Endothelial cell (in vitro differentiated cells): ENCODE data around the gene BHLHE23. TPM values are rescaled to one million over a fixed set of nuclear protein-coding genes. Genes with fewer than 3 reads are reported as not detected.

Source experiments
- DNase-seq: peaks from one replicate; pipeline ENCODE4 v3.0.0; 2021; ENCODE audit warnings: low spot score
- H3K27ac Mint-ChIP-seq: one replicate; pipeline ENCODE4 v1.8.0; 2021; ENCODE audit warnings: mixed read lengths, inconsistent platforms; ENCODE audit not compliant: unreplicated experiment
- H3K27me3 Mint-ChIP-seq: one replicate; pipeline ENCODE4 v1.8.0; 2021; ENCODE audit warnings: mild to moderate bottlenecking, moderate library complexity, mixed read lengths, inconsistent platforms; ENCODE audit not compliant: unreplicated experiment
- H3K36me3 Mint-ChIP-seq: one replicate; pipeline ENCODE4 v1.8.0; 2021; ENCODE audit warnings: mild to moderate bottlenecking, low read depth, mixed read lengths, inconsistent platforms; ENCODE audit not compliant: unreplicated experiment
- H3K4me1 Mint-ChIP-seq: one replicate; pipeline ENCODE4 v1.8.0; 2021; ENCODE audit warnings: mild to moderate bottlenecking, mixed read lengths, inconsistent platforms; ENCODE audit not compliant: unreplicated experiment
- H3K4me3 Mint-ChIP-seq: one replicate; pipeline ENCODE4 v1.8.0; 2021; ENCODE audit warnings: mild to moderate bottlenecking, mixed read lengths, inconsistent platforms; ENCODE audit not compliant: unreplicated experiment
- H3K9me3 Mint-ChIP-seq: one replicate; pipeline ENCODE4 v1.8.0; 2021; ENCODE audit warnings: mixed read lengths, inconsistent platforms; ENCODE audit not compliant: unreplicated experiment
- total RNA-seq: library from RNA; stranded (reverse); fragmentation: NEBNext Ultra II Directional; extraction: Animal tissue kit (Norgen Biotek cat#: 25700); gene quantifications from one replicate; pipeline ENCODE4 v1.2.1, GENCODE V29; 2021; ENCODE audit not compliant: unreplicated experiment
- TF ChIP-seq, protein P1 (sequence below): fragments of 200-600 bp; sonication (generic); IDR thresholded peaks from one replicate; pipeline ENCODE4 v1.5.0; 2021; ENCODE audit warnings: antibody characterized with exemption; ENCODE audit not compliant: unreplicated experiment

BHLHE23 gene
- total RNA-seq, 1 donor from 2014 or later: not detected

- no peak for DNase-seq
- Mint-ChIP-seq H3K4me1 (peaks cover 4% of the 10 kb centered on the region), H3K4me3 (no peak overlapping the region), H3K9me3 (no peaks in the 10 kb centered on the region), H3K27ac (no peak overlapping the region), H3K36me3 (peaks cover 8% of the 10 kb centered on the region), H3K27me3 (peaks cover 23% of the 10 kb centered on the region)
- TF ChIP-seq, protein P1, sequence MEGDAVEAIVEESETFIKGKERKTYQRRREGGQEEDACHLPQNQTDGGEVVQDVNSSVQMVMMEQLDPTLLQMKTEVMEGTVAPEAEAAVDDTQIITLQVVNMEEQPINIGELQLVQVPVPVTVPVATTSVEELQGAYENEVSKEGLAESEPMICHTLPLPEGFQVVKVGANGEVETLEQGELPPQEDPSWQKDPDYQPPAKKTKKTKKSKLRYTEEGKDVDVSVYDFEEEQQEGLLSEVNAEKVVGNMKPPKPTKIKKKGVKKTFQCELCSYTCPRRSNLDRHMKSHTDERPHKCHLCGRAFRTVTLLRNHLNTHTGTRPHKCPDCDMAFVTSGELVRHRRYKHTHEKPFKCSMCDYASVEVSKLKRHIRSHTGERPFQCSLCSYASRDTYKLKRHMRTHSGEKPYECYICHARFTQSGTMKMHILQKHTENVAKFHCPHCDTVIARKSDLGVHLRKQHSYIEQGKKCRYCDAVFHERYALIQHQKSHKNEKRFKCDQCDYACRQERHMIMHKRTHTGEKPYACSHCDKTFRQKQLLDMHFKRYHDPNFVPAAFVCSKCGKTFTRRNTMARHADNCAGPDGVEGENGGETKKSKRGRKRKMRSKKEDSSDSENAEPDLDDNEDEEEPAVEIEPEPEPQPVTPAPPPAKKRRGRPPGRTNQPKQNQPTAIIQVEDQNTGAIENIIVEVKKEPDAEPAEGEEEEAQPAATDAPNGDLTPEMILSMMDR: no peak
These were observed 36.2 kb downstream of the BHLHE23 start for GRCh38 chr20:62970307-62971210.

GRCh38 chr20:62969939-62970306, 36.8 kb downstream of the BHLHE23 start:
- Mint-ChIP-seq H3K36me3 (peaks cover 8% of the 10 kb centered on the region), H3K4me1 (peaks cover 4% of the 10 kb centered on the region), H3K9me3 (no peaks in the 10 kb centered on the region), H3K4me3 (no peak overlapping the region), H3K27ac (no peak overlapping the region), H3K27me3 (peaks cover 23% of the 10 kb centered on the region)
- TF ChIP-seq, protein P1: no peak
- no peak for DNase-seq

DNA sequence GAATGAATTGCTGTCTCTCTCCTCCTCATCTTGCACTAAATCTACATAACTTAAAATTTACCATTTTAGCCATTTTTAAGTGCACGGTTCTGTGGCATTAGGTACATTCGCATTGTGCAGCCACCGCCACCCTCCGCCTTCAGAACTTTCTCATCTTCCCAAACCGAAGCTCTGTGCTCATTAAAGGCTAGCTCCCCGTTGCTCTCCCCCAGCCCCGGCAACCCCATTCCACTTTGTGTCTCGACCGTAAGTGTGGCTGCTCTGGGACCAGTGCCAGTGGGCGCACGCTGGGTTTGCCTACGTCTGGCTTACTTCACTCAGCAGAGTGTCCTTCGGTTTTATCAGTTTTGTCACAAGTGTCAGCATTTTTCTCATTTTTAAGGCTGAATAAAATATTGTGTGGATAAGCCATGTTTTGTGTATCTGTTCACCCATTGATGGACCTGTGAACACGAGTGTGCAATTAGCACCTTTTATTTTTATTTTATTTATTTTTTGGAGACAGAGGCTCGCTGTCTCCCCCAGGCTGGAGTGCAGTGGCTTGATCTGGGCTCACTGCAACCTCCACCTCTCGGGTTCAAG, 37.5 kb downstream of the BHLHE23 start:
- Mint-ChIP-seq H3K4me3 (no peak overlapping the region), H3K9me3 (no peaks in the 10 kb centered on the region), H3K27ac (no peak overlapping the region), H3K27me3 (peaks cover 17% of the 10 kb centered on the region), H3K4me1 (peaks cover 4% of the 10 kb centered on the region), H3K36me3 (peaks cover 8% of the 10 kb centered on the region)
- TF ChIP-seq, protein P1: no peak
- no peak for DNase-seq

DNA sequence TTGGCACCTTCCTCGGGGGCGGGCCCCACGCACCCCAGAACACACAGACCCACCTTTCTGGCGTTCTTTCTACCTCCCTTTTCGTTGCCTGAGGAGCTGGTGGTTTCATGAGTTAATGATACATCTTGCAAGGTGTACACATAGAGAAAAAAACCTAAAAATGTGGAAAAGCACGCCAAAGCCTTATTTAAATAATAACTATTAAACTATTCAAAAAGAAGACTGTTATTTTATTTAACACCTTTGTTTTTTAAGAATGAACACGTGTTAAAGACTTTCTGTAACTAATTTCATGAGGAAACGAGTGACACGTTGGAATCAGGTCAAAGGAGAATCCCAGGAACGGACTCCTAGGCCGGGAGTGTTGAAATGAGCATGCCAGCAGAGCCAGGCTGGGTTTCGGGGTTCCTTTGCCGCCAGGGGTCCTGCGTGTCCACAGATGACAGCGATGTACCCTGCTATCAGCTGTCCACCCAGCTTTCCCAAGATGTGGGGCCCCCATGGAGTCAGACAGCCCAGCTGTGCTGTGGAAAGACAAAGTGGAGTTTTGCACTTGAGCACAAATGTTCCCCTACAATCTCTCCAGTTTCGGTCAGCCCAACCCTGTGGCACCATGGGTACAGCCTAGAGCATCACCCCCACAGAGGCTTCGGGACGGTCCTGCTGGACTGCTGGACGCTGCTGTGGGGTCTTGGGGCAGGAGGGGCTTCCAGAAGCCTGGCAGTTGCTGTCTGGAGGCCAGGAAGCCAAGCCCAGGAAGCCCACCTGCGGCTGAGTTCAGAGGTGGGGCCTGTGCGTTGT, 38.2 kb downstream of the BHLHE23 start:
- no peak overlapping the region for H3K4me3 Mint-ChIP-seq
- no peak for DNase-seq
- no peaks in the 10 kb centered on the region for H3K9me3 Mint-ChIP-seq
- peaks cover 8% of the 10 kb centered on the region for H3K36me3 Mint-ChIP-seq
- H3K27me3 Mint-ChIP-seq: peaks cover 13% of the 10 kb centered on the region
- H3K27ac Mint-ChIP-seq: no peak overlapping the region
- TF ChIP-seq, protein P1: no peak
- peaks cover 4% of the 10 kb centered on the region for H3K4me1 Mint-ChIP-seq
